Hepatocyte (in vitro differentiated cells): ENCODE measurements around the gene UGGT2.

ENCODE experiments used
- EZH2 ChIP-seq: fragments of 200-600 bp; sonication (generic); IDR thresholded peaks from 2 replicates; pipeline ENCODE4 v1.6.1; 2016; ENCODE audit warnings: antibody characterized with exemption, mild to moderate bottlenecking, borderline replicate concordance
- TF ChIP-seq, protein P1 (sequence below): fragments of 200-600 bp; sonication (generic); IDR thresholded peaks from 2 replicates; pipeline ENCODE4 v1.5.1; 2016; ENCODE audit warnings: antibody characterized with exemption, mild to moderate bottlenecking; ENCODE audit not compliant: poor library complexity

- TF ChIP-seq, protein P1, sequence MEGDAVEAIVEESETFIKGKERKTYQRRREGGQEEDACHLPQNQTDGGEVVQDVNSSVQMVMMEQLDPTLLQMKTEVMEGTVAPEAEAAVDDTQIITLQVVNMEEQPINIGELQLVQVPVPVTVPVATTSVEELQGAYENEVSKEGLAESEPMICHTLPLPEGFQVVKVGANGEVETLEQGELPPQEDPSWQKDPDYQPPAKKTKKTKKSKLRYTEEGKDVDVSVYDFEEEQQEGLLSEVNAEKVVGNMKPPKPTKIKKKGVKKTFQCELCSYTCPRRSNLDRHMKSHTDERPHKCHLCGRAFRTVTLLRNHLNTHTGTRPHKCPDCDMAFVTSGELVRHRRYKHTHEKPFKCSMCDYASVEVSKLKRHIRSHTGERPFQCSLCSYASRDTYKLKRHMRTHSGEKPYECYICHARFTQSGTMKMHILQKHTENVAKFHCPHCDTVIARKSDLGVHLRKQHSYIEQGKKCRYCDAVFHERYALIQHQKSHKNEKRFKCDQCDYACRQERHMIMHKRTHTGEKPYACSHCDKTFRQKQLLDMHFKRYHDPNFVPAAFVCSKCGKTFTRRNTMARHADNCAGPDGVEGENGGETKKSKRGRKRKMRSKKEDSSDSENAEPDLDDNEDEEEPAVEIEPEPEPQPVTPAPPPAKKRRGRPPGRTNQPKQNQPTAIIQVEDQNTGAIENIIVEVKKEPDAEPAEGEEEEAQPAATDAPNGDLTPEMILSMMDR, result no peak
- no peak for TF ChIP-seq EZH2
These were observed 156.9 kb downstream of the UGGT2 start for GRCh38 chr13:95896301-95896700.
